Measurements from ENCODE around the gene ACSF2. TPM values are rescaled to one million over a fixed set of nuclear protein-coding genes. Genes with fewer than 3 reads are reported as not detected.
"Not testable (repeated sequence)": the region's sequence is repeated elsewhere in the genome, so short reads cannot be mapped to it uniquely, and the experiment has no call there.

The ACSF2 gene
- total and polyA plus RNA-seq, 5 donors = 61.1 to 112 (median 90.8) TPM

GRCh38 chr17:50414808-50415207 lies 11.2 kb upstream of the ACSF2 start:
- WGBS = 82% methylated on average over 3 of the region's 3 CpGs
- ATAC-seq (no peak), DNase-seq (no peak)
- no peaks in the 10 kb centered on the region for H3K27me3 ChIP-seq (ENCODE audit: control insufficient read depth, insufficient read depth)
- H3K4me3 ChIP-seq (ENCODE audit: low read length) = no peak overlapping the region
- H3K9me3 ChIP-seq (ENCODE audit: control insufficient read depth, low read length) = no peaks in the 10 kb centered on the region
- intact Hi-C loops (cut with DNase I) = no loop called here
- H3K27ac ChIP-seq (ENCODE audit: low read length) = no peak overlapping the region
- H3K4me1 ChIP-seq (ENCODE audit: control insufficient read depth, insufficient read depth, low read length) = no peaks in the 10 kb centered on the region

GRCh38 chr17:50419577-50419976 lies 6.4 kb upstream of the ACSF2 start:
- H3K27ac ChIP-seq (ENCODE audit: low read length); H3K4me3 ChIP-seq (ENCODE audit: low read length); DNase-seq; H3K9me3 ChIP-seq (ENCODE audit: control insufficient read depth, low read length); intact Hi-C loops (cut with DNase I); H3K27me3 ChIP-seq (ENCODE audit: control insufficient read depth, insufficient read depth); H3K4me1 ChIP-seq (ENCODE audit: control insufficient read depth, insufficient read depth, low read length); ATAC-seq: not testable (repeated sequence)
- 97% methylated on average over 10 of the region's 10 CpGs for WGBS

GRCh38 chr17:50420419-50421112 lies 5.5 kb upstream of the ACSF2 start:
- intact Hi-C loops (cut with DNase I) = no loop called here
- 68% methylated on average over 6 of the region's 6 CpGs for WGBS
- Histone ChIP-seq H3K4me1 (ENCODE audit: control insufficient read depth, insufficient read depth, low read length) (peaks cover 6% of the 10 kb centered on the region), H3K9me3 (ENCODE audit: control insufficient read depth, low read length) (no peaks in the 10 kb centered on the region), H3K4me3 (ENCODE audit: low read length) (no peak overlapping the region), H3K27ac (ENCODE audit: low read length) (peak overlapping the region; percentile 70), H3K27me3 (ENCODE audit: control insufficient read depth, insufficient read depth) (no peaks in the 10 kb centered on the region)
- ATAC-seq = peak; percentile 84 to 88
- peak in 2 of 3 donors; percentile 37 to 70 for DNase-seq

- intact Hi-C loops (cut with DNase I) = no loop called here
- no peaks in the 10 kb centered on the region for H3K27me3 ChIP-seq (ENCODE audit: control insufficient read depth, insufficient read depth)
- WGBS = 31% methylated on average over 3 of the region's 3 CpGs
- peak overlapping the region; percentile 55 for H3K27ac ChIP-seq (ENCODE audit: low read length)
- H3K9me3 ChIP-seq (ENCODE audit: control insufficient read depth, low read length) = no peaks in the 10 kb centered on the region
- H3K4me3 ChIP-seq (ENCODE audit: low read length) = peak overlapping the region; percentile 36
- no peak for DNase-seq
- ATAC-seq = no peak
- peaks cover 7% of the 10 kb centered on the region for H3K4me1 ChIP-seq (ENCODE audit: control insufficient read depth, insufficient read depth, low read length)
Measured at GRCh38 chr17:50421308-50422051, 4.5 kb upstream of the ACSF2 start.

GRCh38 chr17:50422738-50423137 lies 3.3 kb upstream of the ACSF2 start:
- H3K4me3 ChIP-seq (ENCODE audit: low read length) = no peak overlapping the region
- H3K4me1 ChIP-seq (ENCODE audit: control insufficient read depth, insufficient read depth, low read length) = peaks cover 11% of the 10 kb centered on the region
- no peak for DNase-seq
- ATAC-seq = no peak
- no peaks in the 10 kb centered on the region for H3K27me3 ChIP-seq (ENCODE audit: control insufficient read depth, insufficient read depth)
- H3K9me3 ChIP-seq (ENCODE audit: control insufficient read depth, low read length) = no peaks in the 10 kb centered on the region
- 96% methylated on average over 2 of the region's 2 CpGs for WGBS
- intact Hi-C loops (cut with DNase I) = no loop called here
- no peak overlapping the region for H3K27ac ChIP-seq (ENCODE audit: low read length)

- Histone ChIP-seq H3K27me3 (ENCODE audit: control insufficient read depth, insufficient read depth) (no peaks in the 10 kb centered on the region), H3K9me3 (ENCODE audit: control insufficient read depth, low read length) (no peaks in the 10 kb centered on the region), H3K27ac (ENCODE audit: low read length) (no peak overlapping the region), H3K4me1 (ENCODE audit: control insufficient read depth, insufficient read depth, low read length) (peaks cover 13% of the 10 kb centered on the region), H3K4me3 (ENCODE audit: low read length) (no peak overlapping the region)
- peak in 1 of 2 donors; percentile 15 for ATAC-seq
- intact Hi-C loops (cut with DNase I) = no loop called here
- DNase-seq = peak; percentile 60 to 77 (median 68)
- 47% methylated on average over 6 of the region's 6 CpGs for WGBS
Measured at GRCh38 chr17:50423553-50424159, 2.4 kb upstream of the ACSF2 start.

GRCh38 chr17:50424246-50424995 lies 1.6 kb upstream of the ACSF2 start:
- peak overlapping the region; percentile 94 for H3K27ac ChIP-seq (ENCODE audit: low read length)
- H3K4me1 ChIP-seq (ENCODE audit: control insufficient read depth, insufficient read depth, low read length) = peaks cover 13% of the 10 kb centered on the region
- 67% methylated on average over 9 of the region's 9 CpGs for WGBS
- H3K27me3 ChIP-seq (ENCODE audit: control insufficient read depth, insufficient read depth) = no peaks in the 10 kb centered on the region
- H3K9me3 ChIP-seq (ENCODE audit: control insufficient read depth, low read length) = no peaks in the 10 kb centered on the region
- no peak for DNase-seq
- no peak for ATAC-seq
- intact Hi-C loops (cut with DNase I) = no loop called here
- no peak overlapping the region for H3K4me3 ChIP-seq (ENCODE audit: low read length)

GRCh38 chr17:50424996-50425681 lies 879 bp upstream of the ACSF2 start:
- intact Hi-C loops (cut with DNase I) = no loop called here
- Histone ChIP-seq H3K27me3 (ENCODE audit: control insufficient read depth, insufficient read depth) (no peaks in the 10 kb centered on the region), H3K4me1 (ENCODE audit: control insufficient read depth, insufficient read depth, low read length) (peaks cover 13% of the 10 kb centered on the region), H3K9me3 (ENCODE audit: control insufficient read depth, low read length) (no peaks in the 10 kb centered on the region), H3K4me3 (ENCODE audit: low read length) (peak overlapping the region; percentile 92), H3K27ac (ENCODE audit: low read length) (peak overlapping the region; percentile 94)
- 67% methylated on average over 8 of the region's 8 CpGs for WGBS
- peak in 1 of 3 donors; percentile 56 for DNase-seq
- ATAC-seq = peak in 1 of 2 donors; percentile 28

GRCh38 chr17:50426472-50426782 lies 409 bp downstream of the ACSF2 start:
- no peaks in the 10 kb centered on the region for H3K27me3 ChIP-seq (ENCODE audit: control insufficient read depth, insufficient read depth)
- ATAC-seq = peak in 1 of 2 donors; percentile 2
- H3K9me3 ChIP-seq (ENCODE audit: control insufficient read depth, low read length) = no peaks in the 10 kb centered on the region
- H3K4me1 ChIP-seq (ENCODE audit: control insufficient read depth, insufficient read depth, low read length) = peaks cover 13% of the 10 kb centered on the region
- H3K4me3 ChIP-seq (ENCODE audit: low read length) = peak overlapping the region; percentile 92
- DNase-seq = no peak
- H3K27ac ChIP-seq (ENCODE audit: low read length) = peak overlapping the region; percentile 91
- intact Hi-C loops (cut with DNase I) = no loop called here
- under 1% methylated on average over 7 of the region's 7 CpGs for WGBS
